Endodermal cell (in vitro differentiated cells): ENCODE results near the gene COPE. TPM values are rescaled to one million over a fixed set of nuclear protein-coding genes. Genes with fewer than 3 reads are reported as not detected.

Experiments used
- DNase-seq: peaks from one replicate; pipeline ENCODE4 v3.0.0-alpha.2; 2017
- H3K27ac ChIP-seq: 2 replicates; pipeline ENCODE4 v1.5.1; 2013; ENCODE audit warnings: mild to moderate bottlenecking, low read depth, low read length, moderate library complexity
- H3K27me3 ChIP-seq: 2 replicates; pipeline ENCODE4 v1.6.1; 2013; ENCODE audit warnings: mild to moderate bottlenecking, low read length, moderate library complexity; ENCODE audit not compliant: insufficient read depth, control insufficient read depth, poor library complexity, severe bottlenecking
- H3K36me3 ChIP-seq: 2 replicates; pipeline ENCODE4 v1.7.0; 2013; ENCODE audit warnings: mild to moderate bottlenecking, low read length, moderate library complexity; ENCODE audit not compliant: control insufficient read depth, insufficient read depth
- H3K4me1 ChIP-seq: one replicate; pipeline ENCODE4 v1.7.0; 2013; ENCODE audit warnings: low read length; ENCODE audit not compliant: control insufficient read depth, insufficient read depth
- H3K4me3 ChIP-seq: 2 replicates; pipeline ENCODE4 v1.5.1; 2013; ENCODE audit warnings: mild to moderate bottlenecking, low read length, moderate library complexity
- H3K9ac ChIP-seq: 2 replicates; pipeline ENCODE4 v1.6.1; 2013; ENCODE audit warnings: mild to moderate bottlenecking, low read length, moderate library complexity; ENCODE audit not compliant: poor library complexity, severe bottlenecking; ENCODE audit errors: extremely low read depth
- H3K9me3 ChIP-seq: 2 replicates; pipeline ENCODE4 v1.6.1; 2013; ENCODE audit warnings: mild to moderate bottlenecking, low read length, moderate library complexity; ENCODE audit not compliant: control insufficient read depth
- H3K27ac Mint-ChIP-seq: 2 replicates; pipeline ENCODE4 v1.8.0; 2020; ENCODE audit warnings: mixed read lengths
- H3K27me3 Mint-ChIP-seq: 2 replicates; pipeline ENCODE4 v1.8.0; 2021; ENCODE audit warnings: mild to moderate bottlenecking, mixed read lengths; ENCODE audit not compliant: insufficient read depth
- H3K36me3 Mint-ChIP-seq: 2 replicates; pipeline ENCODE4 v1.8.0; 2020; ENCODE audit warnings: low read depth, mixed read lengths
- H3K4me1 Mint-ChIP-seq: 2 replicates; pipeline ENCODE4 v1.8.0; 2020; ENCODE audit warnings: mixed read lengths
- H3K4me3 Mint-ChIP-seq: 2 replicates; pipeline ENCODE4 v1.8.0; 2020; ENCODE audit warnings: mild to moderate bottlenecking, moderate library complexity, mixed read lengths
- H3K9me3 Mint-ChIP-seq: 2 replicates; pipeline ENCODE4 v1.8.0; 2020; ENCODE audit warnings: mild to moderate bottlenecking, mixed read lengths
- WGBS, 2 experiments: methylation state at CpG; one replicate each; pipeline versions ENCODE4 v1.1.5 to v1.1.7; 2013; ENCODE audit warnings: missing lambda C conversion rate in 2 of 2, mixed read lengths in 1 of 2; ENCODE audit not compliant: insufficient coverage in 1 of 2, insufficient read length in 1 of 2; 5-methylcytosine and 5-hydroxymethylcytosine counted together
- total RNA-seq, 2 donors: library from RNA; stranded (reverse); fragmentation: NEBNext Ultra II Directional in 1 of 2; extraction: Animal tissue kit (Norgen Biotek cat#: 25700) in 1 of 2; gene quantifications; 2 replicates in 1 of 2; 3 replicates in 1 of 2; pipeline ENCODE4 v1.2.1, GENCODE V29; 2021
- TF ChIP-seq, protein P1 (sequence below): fragments of 200-600 bp; sonication (generic); conservative IDR thresholded peaks from 2 replicates; pipeline ENCODE4 v1.5.0; 2021; ENCODE audit warnings: antibody characterized with exemption, mild to moderate bottlenecking

COPE gene
- total RNA-seq, 2 donors from 2014 or later: 226 to 241 TPM

DNA sequence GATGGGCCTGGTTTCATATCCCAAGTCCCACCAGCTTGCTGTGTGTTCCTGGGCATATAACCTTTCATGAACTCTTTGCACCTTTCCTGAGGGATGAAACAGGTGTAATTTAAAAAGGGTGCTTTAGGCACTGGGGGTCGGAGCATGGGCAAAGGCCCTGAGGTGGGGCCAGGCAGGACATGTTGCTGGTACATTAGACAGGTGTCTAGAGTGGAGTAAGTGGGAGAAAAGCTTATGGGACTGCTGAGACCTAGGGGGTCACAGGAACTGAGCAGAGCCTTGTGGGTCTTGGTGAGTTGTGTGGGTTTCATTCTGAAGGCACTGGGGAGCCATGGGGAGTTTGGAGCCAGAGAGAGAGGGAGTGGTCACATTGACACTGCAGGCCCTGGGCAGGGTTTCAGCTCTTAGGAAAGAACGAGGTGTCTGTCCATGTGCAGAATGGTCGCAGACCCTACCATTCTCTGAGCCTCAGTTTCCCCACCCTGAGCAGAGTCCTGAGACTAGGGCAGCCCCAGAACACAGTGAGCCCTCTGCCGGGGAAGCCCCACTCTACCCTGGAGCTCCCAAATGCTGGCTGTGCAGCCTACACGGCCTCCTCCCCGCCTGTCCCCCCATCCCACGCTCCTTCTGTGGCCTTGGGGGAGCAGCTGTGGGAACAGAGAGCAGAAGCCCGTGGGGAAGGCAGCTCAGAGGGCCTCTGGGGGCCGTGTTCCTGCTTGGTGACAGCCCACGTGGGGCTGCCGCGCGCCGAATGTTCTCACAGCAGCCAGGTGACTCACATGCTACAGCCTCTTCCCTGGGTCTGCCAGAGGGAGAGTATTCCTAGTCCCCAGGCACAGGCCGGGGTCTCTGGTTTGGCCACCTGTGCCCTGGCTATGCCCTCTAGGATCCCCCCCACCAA is 29.1 kb upstream of the COPE start:
- 87 to 91% methylated on average over 13 to 15 of the region's 15 CpGs for whole genome bisulfite sequencing, 2 experiments
- H3K27me3 ChIP-seq: no peaks in the 10 kb centered on the region
- no peaks in the 10 kb centered on the region for H3K36me3 ChIP-seq
- no peak overlapping the region for H3K9ac ChIP-seq
- Mint-ChIP-seq H3K4me3 (no peak overlapping the region), H3K27me3 (peaks cover 29% of the 10 kb centered on the region), H3K27ac (no peak overlapping the region), H3K4me1 (no peaks in the 10 kb centered on the region), H3K36me3 (no peaks in the 10 kb centered on the region), H3K9me3 (no peaks in the 10 kb centered on the region)
- no peak overlapping the region for H3K27ac ChIP-seq
- TF ChIP-seq, protein P1, sequence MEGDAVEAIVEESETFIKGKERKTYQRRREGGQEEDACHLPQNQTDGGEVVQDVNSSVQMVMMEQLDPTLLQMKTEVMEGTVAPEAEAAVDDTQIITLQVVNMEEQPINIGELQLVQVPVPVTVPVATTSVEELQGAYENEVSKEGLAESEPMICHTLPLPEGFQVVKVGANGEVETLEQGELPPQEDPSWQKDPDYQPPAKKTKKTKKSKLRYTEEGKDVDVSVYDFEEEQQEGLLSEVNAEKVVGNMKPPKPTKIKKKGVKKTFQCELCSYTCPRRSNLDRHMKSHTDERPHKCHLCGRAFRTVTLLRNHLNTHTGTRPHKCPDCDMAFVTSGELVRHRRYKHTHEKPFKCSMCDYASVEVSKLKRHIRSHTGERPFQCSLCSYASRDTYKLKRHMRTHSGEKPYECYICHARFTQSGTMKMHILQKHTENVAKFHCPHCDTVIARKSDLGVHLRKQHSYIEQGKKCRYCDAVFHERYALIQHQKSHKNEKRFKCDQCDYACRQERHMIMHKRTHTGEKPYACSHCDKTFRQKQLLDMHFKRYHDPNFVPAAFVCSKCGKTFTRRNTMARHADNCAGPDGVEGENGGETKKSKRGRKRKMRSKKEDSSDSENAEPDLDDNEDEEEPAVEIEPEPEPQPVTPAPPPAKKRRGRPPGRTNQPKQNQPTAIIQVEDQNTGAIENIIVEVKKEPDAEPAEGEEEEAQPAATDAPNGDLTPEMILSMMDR: no peak
- no peak overlapping the region for H3K4me3 ChIP-seq
- H3K9me3 ChIP-seq: no peaks in the 10 kb centered on the region
- H3K4me1 ChIP-seq: no peaks in the 10 kb centered on the region
- no peak for DNase-seq

DNA sequence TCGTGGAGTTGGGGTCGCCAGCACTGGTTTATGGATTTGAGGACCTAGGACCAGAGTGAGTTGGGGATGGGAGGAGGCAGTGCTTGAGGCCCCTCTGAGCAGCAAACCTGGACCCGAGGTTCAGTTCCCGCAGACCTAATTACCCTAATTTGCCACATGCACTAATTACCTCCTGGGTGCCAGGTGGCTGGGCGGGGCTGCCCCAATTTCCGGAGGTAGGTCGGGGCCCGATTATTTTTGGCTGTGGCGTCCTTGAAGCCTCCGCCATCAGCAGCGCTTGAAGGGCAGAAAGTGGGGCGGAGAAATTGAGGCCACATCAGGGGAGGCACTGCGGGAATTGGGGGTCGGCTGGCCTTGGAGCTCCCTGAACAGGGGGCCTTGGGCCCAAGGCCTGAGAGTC is 27.7 kb upstream of the COPE start:
- Histone ChIP-seq H3K4me1 (no peaks in the 10 kb centered on the region), H3K9ac (no peak overlapping the region), H3K36me3 (no peaks in the 10 kb centered on the region), H3K27me3 (no peaks in the 10 kb centered on the region), H3K27ac (no peak overlapping the region), H3K9me3 (no peaks in the 10 kb centered on the region), H3K4me3 (no peak overlapping the region)
- Mint-ChIP-seq H3K4me1 (no peaks in the 10 kb centered on the region), H3K27ac (no peak overlapping the region), H3K9me3 (no peaks in the 10 kb centered on the region), H3K27me3 (peaks cover 39% of the 10 kb centered on the region), H3K36me3 (no peaks in the 10 kb centered on the region), H3K4me3 (no peak overlapping the region)
- WGBS, 2 experiments: 92 to 97% methylated on average over 12 to 14 of the region's 14 CpGs
- no peak for DNase-seq
- TF ChIP-seq, protein P1: no peak

DNA sequence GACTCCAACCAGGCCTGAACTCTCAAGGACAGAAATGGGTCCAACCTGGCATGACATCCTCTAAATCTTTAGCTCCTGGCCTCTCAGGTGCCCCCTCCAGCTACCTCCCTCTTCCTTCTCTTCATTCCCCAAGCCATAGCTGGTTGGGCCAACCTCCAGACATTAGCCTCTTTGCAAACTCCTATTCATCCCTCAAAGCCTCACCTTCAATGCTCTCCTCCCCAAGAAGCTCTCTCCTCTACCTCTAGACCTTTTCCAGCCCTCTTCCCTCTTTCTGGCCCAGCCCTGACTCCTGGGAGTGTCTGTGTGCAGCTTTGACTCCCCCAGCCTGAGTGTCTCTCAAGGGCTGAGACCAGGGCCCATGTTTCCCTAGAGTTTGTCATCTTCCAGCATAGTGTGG is 27.1 kb upstream of the COPE start:
- peaks cover 42% of the 10 kb centered on the region for H3K27me3 Mint-ChIP-seq
- Histone ChIP-seq H3K27ac (no peak overlapping the region), H3K36me3 (no peaks in the 10 kb centered on the region), H3K4me3 (no peak overlapping the region), H3K27me3 (no peaks in the 10 kb centered on the region), H3K4me1 (no peaks in the 10 kb centered on the region), H3K9me3 (no peaks in the 10 kb centered on the region), H3K9ac (no peak overlapping the region)
- no peaks in the 10 kb centered on the region for H3K36me3 Mint-ChIP-seq
- no peak for DNase-seq
- TF ChIP-seq, protein P1: no peak
- H3K4me3 Mint-ChIP-seq: no peak overlapping the region
- H3K27ac Mint-ChIP-seq: no peak overlapping the region
- no peaks in the 10 kb centered on the region for H3K4me1 Mint-ChIP-seq
- no peaks in the 10 kb centered on the region for H3K9me3 Mint-ChIP-seq
